GM21786 (cell line): ENCODE data around the gene CFHR1.
"Not testable (repeated sequence)": the region's sequence is repeated elsewhere in the genome, so short reads cannot be mapped to it uniquely, and the experiment has no call there.

Source experiments
- ATAC-seq: cut with Tn5 transposase; IDR thresholded peaks from one replicate; pipeline ENCODE4 v1.9.1; 2021; ENCODE audit not compliant: unreplicated experiment

The CFHR1 gene

DNA sequence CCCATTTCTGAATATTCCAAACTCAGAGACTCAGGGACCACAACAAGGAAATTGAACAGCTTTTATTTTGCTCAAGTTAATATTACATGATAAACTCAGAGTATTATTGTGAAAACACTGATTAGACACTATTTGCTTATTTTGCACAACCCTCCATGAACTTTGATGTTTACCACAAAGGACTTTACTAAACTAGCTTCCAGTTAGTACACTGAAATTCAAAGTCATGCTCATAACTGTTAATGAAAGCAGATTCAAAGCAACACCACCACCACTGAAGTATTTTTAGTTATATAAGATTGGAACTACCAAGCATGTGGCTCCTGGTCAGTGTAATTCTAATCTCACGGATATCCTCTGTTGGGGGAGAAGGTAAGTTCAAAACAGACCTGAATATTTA is at the start of gene CFHR1:
CFHR1 (plus strand) TSS at position 201 of the 400 bp plus-strand sequence; CDS start at position 315, 114 bp downstream.
- ATAC-seq: not testable (repeated sequence)

DNA sequence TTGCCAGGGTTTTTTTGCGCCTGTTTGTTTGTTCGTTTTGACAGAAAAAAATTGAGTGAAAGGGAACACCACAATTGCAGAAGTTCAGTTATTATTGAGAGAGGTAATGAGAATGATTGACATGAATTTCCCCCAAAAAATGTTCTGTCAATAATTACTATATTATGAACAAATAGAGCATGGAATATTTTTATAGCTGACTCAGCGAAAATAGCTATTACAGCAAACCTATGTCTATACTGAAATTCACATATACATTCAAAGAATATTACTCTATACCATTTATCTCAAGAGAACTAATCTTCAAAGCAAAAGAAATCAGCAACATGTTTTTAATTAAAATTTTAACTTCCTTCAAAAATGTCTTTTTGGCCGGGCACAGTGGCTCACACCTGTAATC is 49.7 kb upstream of the CFHR1 start:
- not testable (repeated sequence) for ATAC-seq

GRCh38 chr1:196773713-196774112 is 45.8 kb upstream of the CFHR1 start:
- ATAC-seq: no peak

GRCh38 chr1:196774175-196774574 is 45.4 kb upstream of the CFHR1 start:
- ATAC-seq: no peak

GRCh38 chr1:196774603-196775002 is 44.9 kb upstream of the CFHR1 start, which contains the start of gene CFHR3:
Gene CFHR3 (plus strand): TSS chr1:196774840. CDS start chr1:196774887, 47 bp downstream.
- peak; percentile 90 for ATAC-seq

DNA sequence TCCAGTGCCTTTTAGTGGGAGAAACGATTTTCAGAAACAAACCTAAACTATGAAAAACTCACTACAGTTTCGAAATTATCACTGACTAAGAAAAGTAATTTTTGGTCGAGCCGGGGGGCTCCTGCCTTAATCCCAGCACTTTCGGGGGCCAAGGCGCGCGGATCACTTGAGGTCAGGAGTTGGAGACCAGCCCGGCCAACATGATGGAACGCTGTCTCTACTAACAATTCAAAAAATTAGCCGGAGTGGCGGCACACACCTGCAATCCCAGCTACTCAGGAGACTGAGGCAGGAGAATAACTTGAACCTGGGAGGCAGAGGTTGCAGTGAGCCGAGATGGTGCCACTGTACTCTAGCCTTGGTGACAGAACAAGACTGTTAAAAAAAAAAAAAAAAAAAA is 41.9 kb upstream of the CFHR1 start:
- ATAC-seq: no peak

GRCh38 chr1:196779093-196779492 is 40.4 kb upstream of the CFHR1 start:
- ATAC-seq: no peak

DNA sequence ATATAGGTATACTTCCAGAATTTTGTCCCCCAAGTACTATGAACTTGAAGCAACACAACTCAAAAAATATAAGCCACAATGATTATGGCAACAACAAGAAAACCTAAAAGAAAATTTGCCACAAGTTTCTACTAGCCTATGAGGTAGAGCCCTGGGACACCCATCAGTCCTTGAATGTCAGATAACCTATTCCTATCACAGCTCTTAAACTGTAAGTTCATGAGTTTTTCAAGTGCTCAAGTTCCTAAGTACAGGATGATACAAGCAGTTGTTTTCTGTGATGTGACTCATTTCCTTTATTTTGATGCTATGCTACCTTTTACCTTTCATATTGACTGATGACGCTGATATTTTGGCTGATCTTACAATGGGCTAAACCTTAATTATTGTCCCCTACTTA is 28.3 kb upstream of the CFHR1 start:
- ATAC-seq: not testable (repeated sequence)

GRCh38 chr1:196794103-196794502 is 25.4 kb upstream of the CFHR1 start:
- not testable (repeated sequence) for ATAC-seq

DNA sequence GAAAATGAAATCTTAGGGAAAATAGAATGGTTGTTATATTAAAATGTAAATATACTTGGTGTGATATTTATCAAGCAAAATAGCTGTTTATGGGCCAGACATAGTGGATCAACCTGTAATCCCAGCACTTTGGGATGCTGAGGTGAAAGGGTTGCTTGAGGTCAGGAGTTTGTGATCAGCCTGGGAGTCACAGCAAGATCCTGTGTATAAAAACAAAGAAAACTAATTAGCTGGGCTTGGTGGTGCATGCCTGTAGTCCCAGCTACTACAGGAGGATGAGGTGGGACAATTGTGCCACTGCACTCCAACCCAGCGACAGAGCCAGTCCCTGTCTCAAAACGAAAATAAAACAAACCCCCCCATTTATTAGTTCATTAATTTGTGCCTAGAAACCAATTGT is 21.6 kb upstream of the CFHR1 start:
- no peak for ATAC-seq

DNA sequence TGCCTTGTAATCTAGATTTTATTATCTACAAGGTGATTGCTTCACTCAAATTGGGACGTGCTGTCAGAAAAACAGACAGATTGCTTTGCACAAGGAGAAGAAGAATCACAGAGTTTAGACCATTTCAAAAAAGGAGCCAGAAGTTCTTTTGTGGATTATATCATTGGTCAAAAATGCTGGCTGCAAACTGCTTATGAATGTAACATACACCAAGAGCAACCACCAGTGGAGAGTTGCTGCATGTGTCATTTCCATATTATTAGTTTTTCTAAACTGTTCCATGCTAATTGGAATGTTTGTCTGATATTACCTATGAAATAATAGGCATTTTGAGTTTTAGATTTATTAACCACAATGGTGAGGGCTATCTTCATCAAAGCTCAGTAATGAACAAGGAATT is 17.6 kb upstream of the CFHR1 start:
- not testable (repeated sequence) for ATAC-seq

DNA sequence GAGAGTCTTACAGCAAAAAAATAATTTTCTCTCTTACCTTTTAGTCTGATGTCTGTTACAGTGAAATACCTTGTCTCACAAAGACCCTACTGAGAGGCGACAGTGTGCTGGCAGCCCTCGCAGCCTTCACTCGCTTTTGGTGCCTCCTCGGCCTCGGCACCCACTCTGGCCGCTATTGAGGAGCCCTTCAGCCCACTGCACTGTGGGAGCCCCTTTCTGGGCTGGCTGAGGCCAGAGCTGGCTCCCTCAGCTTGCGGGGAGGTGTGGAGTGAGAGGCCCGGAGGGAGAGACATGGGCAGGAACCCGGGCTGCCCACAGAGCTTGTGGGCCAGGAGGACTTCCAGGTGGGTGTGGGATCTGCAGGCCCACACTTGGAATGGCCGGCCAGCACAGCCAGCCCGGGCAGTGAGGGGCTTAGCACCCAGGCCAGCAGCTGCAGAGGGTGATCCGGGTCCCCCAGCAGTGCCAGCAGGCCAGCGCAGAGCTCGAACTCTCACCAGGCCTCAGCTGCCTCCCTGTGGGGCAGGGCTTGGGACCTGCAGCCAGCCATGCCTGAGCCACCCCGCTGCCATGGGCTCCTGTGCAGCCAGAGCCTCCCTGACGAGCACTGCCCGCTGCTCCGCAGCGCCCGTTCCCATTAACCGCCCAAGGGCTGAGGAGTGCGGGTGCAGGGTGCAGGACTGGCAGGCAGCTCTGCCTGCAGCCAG is 10.8 kb upstream of the CFHR1 start:
- no peak for ATAC-seq

DNA sequence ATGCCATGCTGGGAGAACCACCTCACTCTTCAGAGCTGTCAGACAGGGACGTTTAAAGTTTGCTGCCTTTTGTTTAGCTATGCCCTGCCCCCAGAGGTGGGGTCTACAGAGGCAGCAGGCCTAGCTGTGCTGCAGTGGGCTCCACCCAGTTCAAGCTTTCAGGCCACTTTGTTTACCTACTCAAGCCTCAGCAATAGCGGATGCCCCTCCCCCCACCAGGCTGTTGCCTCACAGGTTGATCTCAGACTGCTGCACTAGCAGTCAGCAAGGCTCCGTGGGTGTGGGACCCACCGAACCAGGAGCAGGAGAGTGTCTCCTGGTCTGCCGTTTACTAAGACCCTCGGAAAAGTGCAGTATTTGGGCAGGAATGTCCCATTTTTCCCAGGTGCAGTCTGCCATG is 2.1 kb upstream of the CFHR1 start:
- ATAC-seq: not testable (repeated sequence)

GRCh38 chr1:196827860-196828259 is 8.3 kb downstream of the CFHR1 start:
- not testable (repeated sequence) for ATAC-seq

- ATAC-seq: not testable (repeated sequence)
These were observed 30.3 kb downstream of the CFHR1 start for GRCh38 chr1:196849613-196850492.

DNA sequence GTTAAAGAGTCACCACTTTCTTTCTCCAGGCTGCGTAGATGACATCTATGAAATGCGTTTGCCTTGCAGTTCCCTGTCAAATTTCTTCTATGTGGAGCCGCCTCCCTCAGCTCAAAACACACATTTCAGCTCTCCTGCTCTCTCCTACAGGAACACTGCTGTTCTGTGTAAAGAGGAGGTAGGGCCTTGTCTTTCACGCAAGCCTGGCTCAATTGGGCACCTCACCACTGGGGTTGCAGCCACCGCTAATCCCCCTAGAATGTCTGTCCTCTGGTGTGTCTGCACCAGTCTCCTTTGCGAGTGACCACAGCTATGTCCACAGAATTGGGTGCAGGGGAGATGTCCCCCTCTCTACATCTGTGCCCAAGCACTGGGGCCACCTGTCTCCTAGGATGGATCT is 36.5 kb downstream of the CFHR1 start:
- no peak for ATAC-seq

DNA sequence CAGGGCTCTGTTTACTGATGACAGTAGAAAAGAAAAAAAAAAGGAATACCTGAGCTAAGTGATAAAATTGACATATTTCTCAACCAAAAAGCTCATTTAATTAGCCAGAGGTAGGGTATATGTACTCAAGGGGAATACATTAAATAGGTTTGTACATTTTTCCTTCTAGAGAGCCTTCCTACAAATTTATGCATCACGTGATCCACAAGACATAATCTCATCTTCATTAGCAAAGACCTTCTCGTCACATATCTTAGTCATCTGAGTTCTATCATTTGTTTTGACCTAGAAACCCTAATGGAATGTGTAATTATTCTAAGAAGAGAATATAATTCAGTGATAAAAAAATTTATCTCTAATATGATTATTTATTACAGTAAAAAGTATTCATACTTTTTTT is 37.7 kb downstream of the CFHR1 start:
- no peak for ATAC-seq

DNA sequence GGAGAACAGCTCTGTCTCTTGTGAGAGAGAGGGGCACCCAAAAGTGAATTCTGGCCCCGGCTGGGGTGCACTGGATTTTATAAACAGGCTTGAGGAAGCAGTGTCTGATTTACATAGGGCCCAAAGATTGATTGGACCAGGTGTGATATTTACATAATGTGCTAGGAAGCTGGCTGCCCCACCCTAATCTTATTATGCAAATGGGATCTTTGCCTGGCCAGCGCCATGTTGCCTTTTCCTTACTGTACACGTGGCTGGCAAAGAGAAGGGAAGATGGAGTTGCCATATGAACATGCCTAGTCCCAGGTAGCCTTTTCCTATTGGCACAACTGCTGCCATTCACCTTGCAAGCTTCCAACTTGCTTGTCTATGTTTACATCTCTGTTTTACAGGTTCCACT is 39.3 kb downstream of the CFHR1 start:
- no peak for ATAC-seq

DNA sequence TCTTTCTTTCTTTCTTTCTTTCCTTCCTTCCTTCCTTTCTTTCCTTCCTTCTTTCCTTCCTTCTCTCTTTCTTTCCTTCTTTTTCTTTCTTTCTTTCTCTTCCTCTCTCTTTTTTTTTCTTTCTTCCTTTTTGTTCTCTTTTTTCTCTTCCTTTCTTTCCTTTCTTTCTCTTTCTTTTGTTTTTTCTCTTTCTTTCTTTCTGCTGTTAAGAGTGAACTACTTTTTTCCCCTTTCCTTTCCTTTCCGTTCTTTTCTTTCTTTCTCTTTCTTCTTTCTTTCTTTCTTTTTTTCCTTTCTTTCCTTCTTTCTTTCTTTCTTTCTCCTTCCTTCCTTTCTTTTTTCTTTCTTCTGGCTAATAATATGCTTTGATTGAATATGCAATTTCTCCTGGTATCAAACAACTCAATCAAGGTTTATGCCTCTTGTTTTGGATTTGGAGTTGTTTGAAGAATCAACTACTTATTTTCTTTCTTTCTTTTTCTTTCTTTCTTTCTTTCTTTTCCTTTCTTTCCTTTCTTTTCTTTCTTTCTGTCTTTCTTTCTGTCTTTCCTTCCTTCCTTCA is 40.9 kb downstream of the CFHR1 start:
- no peak for ATAC-seq

DNA sequence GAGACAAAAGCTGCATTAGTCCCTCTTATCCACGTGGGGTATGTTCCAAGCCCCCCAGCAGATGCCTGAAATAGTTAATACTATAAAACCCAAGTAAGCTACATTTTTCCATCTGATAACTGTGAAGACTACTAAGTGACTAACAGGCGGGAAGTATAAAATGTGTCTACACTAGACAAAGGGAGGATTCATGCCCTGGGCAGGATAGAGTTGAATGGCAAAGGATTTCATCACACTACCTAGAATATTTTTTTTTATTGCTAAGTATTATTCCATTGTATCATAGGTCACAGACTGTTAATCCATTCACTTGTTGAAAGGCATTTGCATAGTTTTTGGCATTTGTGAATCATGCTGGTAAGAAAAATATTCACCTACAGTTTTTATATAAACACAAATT is 41.9 kb downstream of the CFHR1 start:
- ATAC-seq: no peak

GRCh38 chr1:196866974-196867373 is 47.4 kb downstream of the CFHR1 start:
- ATAC-seq: no peak

- ATAC-seq: no peak
These were observed 53.9 kb downstream of the CFHR1 start for GRCh38 chr1:196873385-196873784.
